ENCODE results near the gene CLEC2L.

CLEC2L gene

DNA sequence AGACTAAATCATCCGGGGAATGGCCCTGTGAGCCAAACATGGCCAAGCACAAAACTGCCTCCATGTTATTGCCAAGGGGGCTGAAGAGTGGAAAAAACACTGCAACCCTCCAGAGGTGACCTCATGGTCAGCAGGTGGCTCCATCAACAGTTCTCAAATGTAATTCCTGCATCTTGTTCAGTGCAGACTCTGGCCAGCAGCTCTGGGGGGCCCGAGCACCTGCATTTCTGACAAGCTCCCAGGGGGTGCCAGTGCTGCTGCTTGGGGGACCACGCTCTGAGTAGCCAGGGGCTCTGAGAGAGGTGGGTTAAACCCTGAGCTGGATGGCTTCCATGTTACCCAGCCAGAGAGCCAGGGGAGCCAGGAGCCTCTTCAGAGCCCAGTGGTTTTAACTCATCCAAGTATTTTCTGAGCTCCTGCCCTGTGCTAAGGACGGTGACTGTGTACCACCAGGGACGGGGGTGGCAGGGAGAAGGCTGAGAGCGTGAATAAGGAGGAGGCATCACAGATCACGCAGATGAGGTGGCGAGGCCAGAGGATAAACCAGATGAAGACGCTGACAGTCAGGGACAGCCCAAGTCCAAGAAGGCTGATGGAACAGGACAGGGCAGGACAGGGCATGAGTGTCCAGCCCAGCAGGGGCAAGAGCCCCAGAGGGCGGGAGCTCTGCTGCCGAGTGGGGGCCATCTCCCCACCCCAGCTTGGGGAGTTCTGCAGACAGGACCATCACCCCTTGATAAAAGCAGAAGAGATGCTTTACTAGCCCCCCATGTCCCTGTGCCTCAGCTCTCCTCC, 52.9 kb downstream of the CLEC2L start:
- no peak for DNase-seq

DNA sequence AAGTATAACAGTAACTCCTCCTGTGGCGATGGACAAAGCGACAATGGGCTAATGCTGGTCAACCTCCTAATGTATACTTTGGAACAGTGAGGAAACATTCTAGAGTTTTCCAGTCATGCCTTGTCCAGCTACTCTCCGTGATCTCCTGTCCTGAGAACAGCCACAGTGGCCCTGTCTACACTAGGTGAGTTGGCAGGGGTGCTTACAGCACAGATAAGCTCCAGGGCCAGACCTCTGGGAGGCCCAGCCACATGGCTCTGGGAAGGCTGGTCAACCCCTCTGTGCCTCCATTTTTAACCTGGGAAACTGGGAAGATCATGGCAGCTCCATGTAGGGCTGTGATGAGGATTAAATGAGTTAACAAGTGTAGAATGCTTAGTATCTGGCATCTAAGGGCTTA, 57.0 kb downstream of the CLEC2L start:
- DNase-seq = no peak

DNA sequence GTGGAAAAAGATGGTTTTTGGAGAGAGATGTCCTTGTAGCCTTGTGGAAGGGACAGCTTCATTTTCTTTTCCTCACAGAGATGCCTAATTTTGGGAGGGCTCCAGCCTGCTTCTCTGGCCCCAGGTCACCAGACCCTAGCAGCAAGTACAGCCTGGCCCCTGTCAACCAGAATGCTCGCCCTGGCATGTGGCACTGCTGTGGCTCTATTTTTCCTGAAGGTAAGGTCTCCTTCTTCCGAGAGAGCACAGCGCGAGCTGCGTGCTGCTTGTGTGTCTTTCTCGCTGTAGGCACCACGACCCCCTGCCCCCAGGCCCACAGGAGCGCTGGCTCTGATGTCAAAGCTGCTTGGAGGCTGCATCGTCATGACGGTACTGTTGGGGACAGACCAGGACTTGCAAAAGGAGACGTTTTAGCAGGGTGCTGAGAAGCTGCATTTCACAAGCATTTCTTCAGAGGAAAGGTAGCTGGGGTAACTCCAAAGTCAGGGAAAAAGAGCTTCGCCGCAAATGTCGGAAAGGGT, 58.7 kb downstream of the CLEC2L start:
- no peak for DNase-seq

DNA sequence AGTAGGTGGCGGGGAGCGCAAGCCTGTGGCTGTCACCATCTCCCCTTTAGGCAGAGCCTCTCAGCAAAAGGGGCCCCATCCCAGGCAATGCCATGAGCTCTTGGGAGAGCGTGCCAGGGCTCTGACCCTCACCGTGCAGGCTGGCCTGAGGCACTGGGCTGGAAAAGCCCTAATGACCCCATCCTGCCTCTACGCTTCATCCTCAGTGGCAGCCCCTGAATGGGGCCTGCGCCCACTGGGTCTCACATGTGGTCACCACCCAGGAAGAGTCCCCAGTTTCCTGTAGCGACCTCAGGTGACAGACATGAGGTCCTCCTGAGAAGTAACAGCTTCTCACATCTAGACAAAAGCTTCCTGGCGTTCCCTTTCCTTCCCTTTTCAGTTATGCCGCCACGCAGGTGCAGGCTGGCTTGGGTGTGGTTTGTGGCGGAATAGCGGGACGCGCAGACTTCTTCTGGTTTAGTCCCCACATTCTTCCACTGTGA, 59.2 kb downstream of the CLEC2L start:
- DNase-seq = no peak

DNA sequence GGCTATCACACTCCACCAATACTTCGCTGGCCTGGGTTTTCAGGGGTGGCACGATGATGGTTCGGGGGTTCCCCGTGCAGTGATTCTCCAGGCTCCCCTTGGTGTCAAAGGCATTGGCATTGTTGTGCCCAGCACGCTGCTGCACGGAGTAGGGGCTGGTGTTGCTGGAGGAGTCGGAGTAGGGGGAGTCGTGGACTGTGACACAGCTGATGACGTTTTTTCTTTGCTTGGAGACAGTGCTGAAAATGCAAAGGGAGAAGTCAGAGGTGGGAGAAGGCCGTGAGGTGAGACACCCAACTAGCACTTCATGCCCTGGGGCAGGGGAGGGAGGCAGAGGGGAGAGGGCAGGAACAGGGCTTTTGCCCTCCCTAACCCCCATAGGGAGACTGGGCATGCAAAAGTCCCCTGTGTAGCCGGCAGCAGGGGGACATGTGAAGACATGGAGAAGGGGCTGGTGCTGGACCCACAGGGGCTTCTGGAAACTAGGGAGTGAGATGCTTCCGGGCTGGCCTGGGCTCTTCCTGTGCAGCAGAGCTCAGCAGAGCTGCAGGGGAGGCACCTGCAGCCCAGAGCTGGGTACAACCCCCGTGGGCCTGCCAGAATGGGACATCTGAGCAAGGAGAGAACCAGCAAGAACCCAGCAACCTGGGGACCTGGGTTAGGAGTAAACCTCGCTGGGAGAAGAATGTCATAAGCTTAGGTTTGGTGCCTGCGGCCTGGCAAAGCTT, 60.5 kb downstream of the CLEC2L start:
- DNase-seq = no peak

DNA sequence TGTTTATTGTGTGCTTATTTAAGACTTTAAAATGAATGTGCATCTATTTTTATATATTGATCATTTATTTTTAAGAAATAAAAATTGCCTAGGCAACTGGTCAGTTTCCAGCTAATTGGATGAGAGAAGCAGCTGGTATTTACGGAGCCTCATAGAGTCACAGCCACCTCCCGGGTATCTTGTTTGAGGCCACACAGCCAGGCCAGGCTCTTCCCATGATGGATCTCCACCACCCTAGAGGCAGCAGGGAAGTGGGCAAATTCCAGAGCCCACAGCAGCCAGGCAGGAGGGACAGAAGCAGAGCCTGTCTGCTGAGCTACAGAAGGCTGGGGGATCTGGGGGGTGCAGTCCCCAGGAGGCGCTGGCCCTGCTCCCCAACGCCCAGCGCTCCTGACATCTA, 61.6 kb downstream of the CLEC2L start:
- DNase-seq = no peak

DNA sequence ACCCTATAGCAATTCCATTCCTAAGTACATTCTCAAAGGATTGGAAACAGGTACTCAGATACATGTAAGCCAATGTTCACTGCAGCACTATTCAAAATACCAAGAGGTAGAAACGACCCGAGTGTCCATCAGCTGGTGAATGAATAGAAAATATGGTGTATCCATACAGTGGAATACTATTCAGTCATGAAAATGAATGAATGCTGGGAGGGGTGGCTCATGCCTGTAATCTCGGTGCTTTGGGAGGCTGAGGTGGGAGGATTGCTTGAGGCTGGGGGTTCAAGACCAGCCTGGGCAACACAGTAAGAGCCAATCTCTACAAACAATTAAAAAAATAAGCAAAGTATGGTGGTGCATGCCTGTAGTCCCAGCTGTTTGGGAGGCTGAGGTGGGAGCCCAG, 62.8 kb downstream of the CLEC2L start:
- DNase-seq = no peak

DNA sequence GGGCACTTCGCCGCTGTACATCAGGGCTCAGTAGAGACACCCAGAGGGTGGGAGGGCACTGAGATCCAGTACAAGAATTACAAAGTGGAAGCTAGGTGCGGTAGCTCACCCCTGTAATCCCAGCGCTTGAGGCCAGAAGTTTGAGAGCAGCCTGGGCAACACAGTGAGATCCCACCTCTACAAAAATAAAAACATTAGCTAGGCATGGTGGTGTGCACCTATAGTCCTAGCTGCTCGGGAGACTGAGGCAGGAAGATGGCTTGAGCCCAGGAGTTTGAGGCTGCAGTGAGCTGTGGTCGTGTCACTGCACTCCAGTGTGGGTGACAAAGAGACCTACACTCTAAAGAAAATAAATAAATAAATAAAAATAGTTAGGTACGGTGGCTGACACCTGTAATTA, 64.0 kb downstream of the CLEC2L start:
- no peak for DNase-seq

DNA sequence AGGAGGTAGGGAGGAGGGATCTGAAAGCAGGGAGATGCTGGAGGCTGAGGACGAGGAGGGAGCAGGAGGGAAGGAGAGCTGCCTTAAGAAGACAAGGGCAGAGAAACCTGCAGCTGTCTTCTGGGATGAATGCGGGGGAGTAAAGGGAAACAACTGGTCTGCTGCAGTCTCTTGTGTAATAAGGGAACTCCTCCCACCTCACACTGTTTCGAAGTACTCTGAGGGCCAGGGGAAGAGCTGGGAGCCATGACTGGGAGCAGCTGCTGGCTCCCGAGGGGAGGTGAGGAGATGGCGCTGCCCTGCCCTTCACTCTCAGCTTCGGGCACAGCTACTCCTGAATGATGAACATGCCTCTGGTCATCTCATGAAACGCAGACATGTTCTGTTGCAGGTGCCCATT, 65.1 kb downstream of the CLEC2L start:
- no peak for DNase-seq

DNA sequence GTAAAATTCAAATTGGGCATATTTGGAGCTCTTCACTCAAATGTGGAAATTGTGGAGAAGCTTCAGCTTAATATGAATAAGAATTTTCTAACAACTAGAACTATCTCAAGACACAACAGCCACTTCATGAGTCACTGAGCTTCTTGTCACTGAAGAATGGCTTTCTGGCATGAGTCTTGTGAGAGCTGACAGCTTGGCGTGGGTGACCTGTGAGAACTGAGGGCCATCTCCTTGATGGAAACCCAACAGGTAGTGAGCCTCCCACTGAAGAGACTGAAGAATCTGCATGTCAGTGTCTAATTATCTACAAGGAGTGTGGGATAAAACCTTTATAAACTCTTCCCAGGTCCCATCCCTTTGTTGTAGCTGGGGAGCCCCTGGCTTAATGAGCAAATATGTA, 66.0 kb downstream of the CLEC2L start:
- no peak for DNase-seq

DNA sequence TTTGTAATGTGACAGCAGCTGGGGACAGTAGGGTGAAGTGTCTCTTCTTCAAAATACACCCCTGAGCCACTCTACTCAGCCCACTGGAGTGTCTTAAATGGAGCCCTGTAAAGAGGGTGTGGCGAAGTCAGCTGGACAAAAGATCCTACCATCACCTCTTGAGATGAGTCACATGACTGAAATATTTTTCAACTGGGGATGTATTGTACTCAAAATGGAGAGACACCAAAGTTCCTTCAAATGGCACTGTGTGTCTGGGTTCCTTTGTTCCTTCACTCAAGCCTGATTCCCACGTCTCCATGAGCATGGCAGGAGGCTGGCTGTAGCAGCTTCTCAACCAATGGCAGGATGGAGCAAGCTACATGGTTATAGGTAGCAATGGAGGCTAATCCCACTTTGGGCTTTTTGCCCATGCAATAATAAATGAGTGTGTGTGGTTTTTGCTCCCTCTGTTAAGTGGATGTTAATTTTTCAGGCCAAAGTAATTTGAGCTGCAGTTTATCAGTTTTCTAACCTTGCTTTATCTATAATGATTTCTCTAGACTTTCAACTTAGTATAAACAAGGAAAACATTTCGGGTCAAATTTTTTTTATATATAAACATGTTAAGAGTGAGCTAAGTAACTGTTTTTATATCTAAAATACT, 68.2 kb downstream of the CLEC2L start:
- DNase-seq = no peak

DNA sequence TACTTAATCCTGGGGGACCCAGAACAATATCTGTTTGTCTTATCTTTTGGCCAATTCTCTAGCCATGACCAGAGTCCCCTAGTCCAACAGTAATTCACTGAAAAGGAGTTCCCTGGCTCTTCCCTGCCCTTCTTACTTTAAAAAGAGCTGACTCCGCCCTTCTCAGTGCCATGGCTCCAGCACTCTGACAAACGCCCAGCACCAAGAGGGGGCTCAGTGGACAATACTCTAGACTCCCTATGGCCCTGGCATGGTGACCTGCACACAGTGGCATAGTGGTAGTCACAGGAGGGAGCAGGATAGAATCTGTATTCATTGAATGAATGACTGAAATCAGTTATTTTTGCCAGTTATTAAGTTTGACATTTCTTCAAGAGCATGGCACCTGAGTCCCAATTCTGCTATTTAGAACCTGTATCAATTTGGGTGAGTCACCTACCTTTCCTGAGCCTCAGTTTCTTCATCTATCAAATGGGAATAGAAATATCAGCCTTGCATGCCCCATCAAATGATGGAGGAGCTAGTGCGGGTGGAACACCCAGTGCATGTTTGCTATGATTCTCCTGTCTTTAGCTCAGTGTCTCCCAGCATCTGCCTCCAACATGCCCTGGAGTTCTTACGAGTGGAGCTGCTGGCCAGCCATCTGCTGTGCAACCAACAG, 69.4 kb downstream of the CLEC2L start:
- no peak for DNase-seq

DNA sequence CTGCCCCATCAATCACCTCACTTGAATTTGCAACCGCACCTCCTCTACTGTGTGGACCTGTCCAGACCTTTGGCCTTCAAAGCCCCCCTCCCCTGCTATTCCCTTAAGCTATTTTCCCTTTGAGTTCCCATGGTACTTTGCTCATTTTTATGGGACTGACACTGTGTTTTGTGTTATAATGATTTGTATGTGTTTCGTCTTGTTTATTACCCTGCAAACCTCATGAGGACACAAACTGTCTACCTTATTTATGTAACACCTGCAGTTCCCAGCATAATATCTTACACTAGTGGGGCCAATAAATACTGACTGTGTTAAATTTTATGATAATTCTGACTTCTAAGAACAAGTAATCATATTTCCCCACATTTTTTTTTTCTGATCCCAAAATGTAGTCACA, 70.6 kb downstream of the CLEC2L start:
- no peak for DNase-seq
